Measurements from ENCODE around the gene DCHS1.
"Not testable (repeated sequence)": the region's sequence is repeated elsewhere in the genome, so short reads cannot be mapped to it uniquely, and the experiment has no call there.

The DCHS1 gene, protein sequence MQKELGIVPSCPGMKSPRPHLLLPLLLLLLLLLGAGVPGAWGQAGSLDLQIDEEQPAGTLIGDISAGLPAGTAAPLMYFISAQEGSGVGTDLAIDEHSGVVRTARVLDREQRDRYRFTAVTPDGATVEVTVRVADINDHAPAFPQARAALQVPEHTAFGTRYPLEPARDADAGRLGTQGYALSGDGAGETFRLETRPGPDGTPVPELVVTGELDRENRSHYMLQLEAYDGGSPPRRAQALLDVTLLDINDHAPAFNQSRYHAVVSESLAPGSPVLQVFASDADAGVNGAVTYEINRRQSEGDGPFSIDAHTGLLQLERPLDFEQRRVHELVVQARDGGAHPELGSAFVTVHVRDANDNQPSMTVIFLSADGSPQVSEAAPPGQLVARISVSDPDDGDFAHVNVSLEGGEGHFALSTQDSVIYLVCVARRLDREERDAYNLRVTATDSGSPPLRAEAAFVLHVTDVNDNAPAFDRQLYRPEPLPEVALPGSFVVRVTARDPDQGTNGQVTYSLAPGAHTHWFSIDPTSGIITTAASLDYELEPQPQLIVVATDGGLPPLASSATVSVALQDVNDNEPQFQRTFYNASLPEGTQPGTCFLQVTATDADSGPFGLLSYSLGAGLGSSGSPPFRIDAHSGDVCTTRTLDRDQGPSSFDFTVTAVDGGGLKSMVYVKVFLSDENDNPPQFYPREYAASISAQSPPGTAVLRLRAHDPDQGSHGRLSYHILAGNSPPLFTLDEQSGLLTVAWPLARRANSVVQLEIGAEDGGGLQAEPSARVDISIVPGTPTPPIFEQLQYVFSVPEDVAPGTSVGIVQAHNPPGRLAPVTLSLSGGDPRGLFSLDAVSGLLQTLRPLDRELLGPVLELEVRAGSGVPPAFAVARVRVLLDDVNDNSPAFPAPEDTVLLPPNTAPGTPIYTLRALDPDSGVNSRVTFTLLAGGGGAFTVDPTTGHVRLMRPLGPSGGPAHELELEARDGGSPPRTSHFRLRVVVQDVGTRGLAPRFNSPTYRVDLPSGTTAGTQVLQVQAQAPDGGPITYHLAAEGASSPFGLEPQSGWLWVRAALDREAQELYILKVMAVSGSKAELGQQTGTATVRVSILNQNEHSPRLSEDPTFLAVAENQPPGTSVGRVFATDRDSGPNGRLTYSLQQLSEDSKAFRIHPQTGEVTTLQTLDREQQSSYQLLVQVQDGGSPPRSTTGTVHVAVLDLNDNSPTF (N-terminal part only)

DNA sequence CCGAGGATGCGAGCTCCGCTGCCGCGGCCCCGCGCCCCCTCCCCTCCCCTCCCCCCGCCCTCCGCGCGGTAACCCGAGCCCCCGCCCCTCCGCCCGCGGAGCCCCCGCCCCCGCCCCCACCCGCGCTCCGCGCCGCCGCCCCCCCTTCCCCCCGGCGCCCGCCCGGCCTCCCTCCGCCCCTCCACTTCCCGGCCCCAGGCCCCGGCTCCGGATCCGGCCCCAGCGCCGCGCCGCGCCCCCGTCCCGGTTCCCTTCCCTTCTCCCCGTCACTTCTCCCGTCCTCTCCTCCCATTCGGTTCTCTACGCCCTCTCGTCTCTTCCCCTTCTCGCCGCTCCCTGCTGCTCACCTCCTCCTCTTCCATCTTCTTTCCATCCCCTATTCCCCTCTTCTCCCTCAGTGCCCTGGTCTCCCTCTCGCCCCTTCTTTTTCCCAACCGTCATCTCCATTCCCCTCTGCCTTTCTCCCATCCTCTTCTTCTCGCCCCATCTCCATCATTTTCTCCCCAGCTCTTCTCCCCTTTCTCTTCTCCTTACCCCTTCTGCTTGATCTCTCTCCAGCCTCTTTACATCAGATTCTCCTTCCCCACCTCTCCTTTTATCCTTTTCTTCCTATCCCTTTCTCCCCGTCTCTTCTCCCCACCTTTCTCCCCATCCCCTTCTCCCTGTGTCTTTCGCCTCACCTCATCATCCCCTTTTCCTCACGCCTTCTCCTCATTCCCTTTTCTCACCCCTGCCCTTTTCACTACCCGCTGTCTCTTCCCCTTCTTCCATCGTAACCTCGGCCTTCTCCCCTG is at the start of gene DCHS1:
Gene DCHS1, minus strand, starts transcription at position 20 of the 794 bp plus-strand sequence. CDS start 14,196 bp downstream, outside the sequence.
- DNase-seq (ENCODE audit: low read depth), result no peak

DNA sequence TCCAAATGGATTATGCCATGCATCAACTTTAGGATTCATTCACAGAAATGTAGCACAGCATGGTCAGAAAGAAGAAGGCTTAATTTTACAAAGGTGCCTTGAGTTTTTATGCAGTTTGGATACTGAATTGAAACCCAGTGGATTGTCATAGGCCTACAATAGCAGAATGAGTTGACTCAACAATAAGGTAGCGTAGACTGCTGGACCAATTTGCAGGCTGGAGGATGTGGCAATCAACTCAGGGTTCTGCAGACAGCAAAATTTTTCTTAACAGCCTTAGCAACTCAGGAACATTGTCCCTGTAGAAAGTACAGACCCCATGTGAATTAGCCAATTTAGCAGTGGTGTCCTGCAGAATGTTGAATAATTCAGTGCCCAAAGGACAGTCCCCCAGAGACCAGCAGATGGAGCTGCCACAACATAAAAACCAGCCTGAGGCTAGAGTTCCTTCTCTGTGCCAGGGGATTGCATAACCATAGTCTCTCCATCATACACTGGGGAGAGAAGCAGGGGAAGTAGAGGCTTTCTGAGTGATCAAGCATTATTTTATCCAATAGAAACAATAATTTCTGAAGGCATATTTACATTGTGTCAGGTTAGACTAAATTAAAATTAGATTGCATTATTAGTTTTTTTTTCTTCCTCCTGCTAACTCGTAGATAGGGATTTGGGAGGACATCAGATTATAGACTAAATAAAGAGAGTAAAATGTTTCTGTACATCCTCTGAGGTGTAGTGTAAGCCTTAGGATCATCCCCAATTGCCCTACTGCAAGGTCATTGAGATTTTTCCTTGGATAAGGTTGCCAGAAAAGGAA is 47.8 kb upstream of the DCHS1 start:
- no peak for DNase-seq (ENCODE audit: low read depth)

DNA sequence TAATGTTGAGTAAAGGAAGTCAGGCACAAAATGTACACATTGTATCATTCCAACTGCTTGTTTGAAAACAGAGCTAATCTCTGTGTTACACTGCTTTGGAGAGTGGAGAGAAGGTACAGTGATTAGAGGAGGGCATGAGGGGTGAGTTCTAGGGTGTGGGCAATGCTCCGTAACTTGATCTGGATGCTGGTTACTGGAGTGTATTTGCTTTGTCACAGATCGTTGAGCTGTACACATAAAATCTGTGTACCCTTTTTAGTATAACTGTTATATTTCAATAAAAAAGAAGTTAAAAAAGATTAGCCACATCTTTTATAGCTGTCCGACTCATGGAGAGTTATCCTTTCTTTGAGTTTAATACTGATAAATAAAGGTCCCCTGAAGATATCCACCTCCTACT is 46.3 kb upstream of the DCHS1 start:
- not testable (repeated sequence) for DNase-seq (ENCODE audit: low read depth)

DNA sequence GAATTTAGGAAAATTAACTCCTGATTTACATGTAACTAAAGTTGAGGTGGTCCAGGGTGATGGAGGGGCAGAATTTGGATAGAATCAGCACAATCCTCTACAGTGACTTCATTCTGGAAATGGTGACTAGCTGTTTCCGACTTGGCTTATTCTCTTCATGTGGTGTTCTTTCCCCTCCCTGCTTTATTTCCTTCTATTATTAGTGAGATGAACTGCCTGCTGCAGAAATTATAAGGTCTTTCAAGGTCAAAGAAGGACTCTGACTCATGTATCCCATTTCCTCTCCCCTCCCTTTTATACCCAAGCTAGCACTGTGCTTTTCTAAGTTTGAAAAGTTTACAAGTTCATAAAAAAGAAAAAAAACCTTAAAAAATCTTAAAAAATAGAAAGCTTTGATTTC is 39.8 kb upstream of the DCHS1 start:
- DNase-seq (ENCODE audit: low read depth), result no peak

DNA sequence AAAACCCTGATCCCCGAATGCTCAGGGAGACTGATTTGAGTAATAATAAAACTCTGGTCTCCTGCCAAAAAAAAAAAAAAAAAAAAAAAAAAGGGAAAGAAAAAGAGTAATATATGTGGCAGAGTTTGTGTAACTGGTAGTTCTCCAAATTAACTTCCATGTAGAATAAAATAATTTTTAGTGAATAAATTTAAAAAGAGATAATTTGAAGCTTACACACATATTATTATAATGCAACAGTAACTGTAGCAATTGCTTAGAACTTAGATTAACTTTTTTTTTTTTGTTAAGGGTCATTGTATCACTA is 38.6 kb upstream of the DCHS1 start:
- DNase-seq (ENCODE audit: low read depth), result no peak

DNA sequence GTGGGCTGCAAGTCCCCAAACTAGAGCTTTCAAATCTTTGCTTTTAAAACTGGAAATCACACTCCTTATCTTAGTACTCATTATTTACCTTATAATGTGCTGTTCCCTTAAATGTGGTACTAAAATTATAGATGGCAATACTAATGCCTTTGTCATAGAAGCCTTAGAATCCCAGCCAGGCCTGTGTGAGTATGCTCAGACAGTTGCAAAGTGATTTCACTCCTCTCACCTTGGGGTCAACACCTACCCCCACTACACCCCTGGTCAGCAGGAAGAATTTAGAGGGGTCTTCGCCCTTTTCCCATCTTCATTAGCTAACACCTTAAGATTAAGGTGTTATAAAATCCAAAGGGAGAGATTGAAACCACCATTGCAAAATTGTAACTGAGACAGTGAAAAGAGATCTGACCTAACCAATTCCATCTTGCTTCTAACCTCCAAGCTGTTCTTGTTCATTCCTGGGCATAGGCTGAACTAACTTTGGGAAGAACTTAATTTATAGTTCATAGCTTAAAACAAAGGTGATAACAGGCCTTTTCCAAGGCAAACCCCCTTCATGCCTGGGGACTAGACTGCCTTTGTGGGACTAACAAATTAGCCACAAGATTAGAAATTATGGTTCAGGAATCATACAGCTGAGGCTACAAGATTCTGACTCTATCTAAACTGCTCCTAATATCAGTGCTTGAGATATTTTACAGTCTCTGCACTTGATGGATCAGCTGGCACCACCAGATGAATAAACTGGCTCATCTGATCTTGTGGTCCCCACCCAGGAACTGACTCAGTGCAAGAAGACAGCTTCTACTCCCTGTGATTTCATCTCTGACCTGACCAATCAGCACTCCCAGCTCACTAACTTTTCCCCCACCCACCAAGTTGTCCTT is 38.0 kb upstream of the DCHS1 start:
- DNase-seq (ENCODE audit: low read depth), result peak; percentile 58

DNA sequence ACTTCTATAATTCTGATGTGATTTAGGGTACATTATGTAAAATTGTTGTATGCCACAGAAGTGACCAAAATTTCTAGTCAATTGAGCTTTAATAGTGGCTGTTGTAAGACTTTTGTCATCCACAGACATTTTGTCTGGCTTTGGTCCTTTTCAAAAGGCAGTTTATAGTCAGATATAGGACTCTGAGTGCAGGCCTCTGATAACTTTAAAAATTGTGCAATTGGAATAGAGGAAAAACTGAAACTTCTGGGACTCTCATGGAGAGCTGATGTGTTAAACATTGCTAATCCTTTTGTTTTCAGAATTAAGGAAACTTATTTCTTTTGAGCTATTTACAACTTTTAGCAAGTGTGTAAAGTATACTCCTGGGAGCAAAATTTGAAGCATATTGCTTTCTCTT is 36.5 kb upstream of the DCHS1 start:
- DNase-seq (ENCODE audit: low read depth), result no peak

DNA sequence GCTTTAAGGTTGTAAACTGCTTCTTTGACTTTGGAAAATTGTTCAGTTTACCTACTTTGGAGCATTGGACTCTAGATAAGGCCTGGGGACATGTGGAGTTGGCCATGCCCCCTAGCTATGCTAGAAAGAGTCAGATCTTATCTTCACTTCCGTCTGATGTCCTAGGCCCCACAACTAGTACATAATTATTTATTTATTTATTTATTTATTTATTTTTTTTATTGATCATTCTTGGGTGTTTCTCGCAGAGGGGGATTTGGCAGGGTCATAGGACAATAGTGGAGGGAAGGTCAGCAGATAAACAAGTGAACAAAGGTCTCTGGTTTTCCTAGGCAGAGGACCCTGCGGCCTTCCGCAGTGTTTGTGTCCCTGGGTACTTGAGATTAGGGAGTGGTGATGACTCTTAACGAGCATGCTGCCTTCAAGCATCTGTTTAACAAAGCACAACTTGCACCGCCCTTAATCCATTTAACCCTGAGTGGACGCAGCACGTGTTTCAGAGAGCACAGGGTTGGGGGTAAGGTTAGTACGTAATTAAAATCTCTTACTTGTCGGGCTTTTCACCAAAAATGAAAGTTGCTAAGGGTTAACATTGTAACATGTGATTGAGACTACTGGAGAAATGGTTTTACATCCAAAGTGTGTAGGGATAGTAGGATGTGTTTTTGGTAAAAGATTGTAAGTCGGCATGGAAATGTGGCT is 35.0 kb upstream of the DCHS1 start:
- DNase-seq (ENCODE audit: low read depth), result not testable (repeated sequence)

DNA sequence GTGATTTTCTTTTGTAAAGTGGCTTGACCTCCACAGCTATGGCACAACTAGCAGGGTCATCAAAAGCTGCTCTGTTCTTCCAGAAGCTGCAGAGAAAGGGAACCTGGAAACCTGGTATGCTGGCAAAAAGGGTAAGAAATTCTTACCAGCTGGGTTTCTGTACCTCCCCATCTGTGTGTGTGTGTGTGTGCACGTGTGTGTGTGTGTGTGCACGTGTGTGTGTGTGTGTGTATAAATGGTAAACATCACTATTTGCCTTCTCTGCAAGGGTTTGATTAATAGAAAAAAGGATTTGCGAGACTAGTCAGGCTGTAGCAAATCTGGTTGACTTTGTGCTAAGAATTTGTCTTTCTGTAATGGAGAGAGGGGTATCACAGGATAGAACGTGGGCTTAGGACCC is 32.3 kb upstream of the DCHS1 start:
- no peak for DNase-seq (ENCODE audit: low read depth)

DNA sequence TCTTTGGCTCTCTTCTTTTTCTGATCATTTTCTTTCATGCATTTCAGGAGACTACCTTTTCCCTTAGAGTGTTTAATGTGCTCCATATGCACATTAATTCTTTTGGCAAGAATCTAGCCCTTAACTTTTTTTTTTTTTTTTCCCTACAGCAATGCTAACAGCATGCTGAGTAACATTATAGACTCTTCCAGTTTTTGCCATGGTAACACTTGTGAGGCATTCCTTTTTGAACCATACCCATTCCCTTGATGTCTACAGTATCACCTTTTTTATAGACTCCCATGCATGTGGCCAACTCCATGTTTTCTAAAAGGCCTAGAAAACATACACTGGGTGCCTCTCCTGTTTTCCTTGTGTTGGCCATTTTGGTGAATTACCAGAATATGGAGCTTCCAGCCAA is 30.4 kb upstream of the DCHS1 start:
- DNase-seq (ENCODE audit: low read depth), result no peak

DNA sequence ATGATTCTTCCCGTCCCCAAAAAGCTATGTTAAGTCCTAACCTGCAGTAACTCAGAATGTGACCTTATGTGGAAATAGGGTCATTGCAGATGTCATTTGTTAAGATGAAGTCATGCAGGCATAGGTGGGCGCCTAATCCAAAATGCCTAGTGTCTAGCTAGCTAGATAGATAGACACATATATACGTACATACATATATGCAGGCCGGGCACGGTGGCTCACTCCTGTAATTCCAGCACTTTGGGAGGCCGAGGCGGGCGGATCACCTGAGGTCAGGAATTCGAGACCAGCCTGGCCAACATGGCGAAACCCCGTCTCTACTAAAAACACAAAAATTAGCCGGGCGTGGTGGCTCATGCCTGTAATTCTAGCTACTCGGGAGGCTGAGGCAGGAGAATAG is 28.5 kb upstream of the DCHS1 start:
- not testable (repeated sequence) for DNase-seq (ENCODE audit: low read depth)

DNA sequence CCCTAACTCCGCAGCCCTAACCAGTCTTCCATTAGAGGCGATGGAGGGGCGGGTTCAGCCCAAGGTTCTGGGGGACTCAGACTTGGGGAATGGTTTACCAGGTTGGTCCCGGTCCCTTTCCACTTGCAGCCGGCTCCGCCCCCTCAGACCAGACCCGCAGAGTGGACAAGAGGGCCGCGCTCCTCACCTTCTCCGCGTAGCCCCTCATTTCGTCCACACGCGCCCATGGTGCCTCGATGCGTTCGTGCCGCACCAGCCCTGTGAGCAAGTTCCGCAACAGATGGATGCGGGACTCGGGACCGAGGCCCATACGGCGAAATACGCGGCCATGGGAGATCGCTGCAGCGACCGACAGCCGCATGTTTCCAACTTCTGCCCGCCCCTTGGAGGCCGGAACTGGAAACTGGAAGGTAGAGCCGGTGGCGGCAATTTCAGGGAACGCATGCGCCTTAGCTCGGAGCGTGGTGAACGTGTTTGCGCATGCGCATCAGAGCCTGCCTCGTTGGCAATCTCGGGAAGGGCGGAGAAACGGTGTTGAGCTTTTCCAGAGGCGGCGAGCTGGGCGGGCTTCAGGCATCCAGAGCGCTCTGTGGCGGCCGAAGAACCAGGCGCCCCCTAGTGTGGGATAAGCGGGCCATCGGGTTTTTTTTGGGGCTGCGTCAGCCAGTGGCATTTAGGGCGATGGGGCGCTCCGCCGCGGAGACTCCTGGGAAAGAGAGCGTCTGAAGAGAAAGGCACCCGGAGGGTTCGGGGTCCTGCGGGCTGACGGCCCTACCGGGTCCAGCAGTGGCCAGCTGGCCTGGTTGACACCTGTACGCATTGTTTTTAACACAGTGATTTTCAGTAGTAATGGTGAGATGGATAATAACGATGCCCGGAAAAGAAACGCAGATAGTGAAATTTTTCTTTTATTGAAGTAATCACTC is 27.6 kb upstream of the DCHS1 start, which contains the start of gene MRPL17:
Gene MRPL17, minus strand, starts transcription at position 405 of the 926 bp plus-strand sequence. Its CDS starts 44 bp downstream, at position 361.
- DNase-seq (ENCODE audit: low read depth), result peak; percentile 100

DNA sequence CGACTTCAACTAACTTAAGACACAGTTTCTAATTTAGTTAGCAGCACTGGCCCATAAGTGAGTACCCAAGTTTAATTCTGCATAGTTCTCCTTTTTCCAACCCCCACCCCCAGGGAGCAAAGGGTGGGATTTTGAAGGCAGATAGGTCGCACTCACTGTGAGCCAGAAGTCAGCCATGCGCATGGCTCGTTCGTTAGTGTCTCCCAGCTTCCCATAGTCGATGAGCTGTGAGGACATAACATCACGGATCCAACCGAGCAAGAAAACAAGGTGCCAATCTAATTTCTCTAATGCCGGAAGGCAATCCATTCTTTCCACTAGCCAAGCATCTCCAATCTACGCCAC is 27.0 kb upstream of the DCHS1 start:
- no peak for DNase-seq (ENCODE audit: low read depth)

DNA sequence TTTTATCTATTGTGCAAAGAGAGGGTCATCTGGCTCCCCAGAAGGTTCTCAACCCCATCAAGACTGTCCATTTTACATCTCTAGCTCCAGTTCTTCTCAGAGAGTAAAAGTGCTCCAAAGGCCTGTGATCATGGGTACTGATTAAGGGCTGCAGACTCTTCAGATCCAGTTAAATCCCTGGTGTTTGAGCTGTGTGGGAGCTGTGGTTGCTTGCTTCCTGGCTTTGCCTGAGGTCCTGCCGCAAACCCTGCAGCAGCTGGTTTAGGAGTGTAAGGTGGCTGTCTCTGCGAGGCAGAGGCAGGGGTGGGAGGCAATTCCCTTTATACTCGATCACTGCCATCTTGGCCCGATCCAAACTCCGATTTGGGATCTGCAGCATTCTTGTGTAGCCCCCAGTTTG is 26.3 kb upstream of the DCHS1 start:
- DNase-seq (ENCODE audit: low read depth), result no peak

DNA sequence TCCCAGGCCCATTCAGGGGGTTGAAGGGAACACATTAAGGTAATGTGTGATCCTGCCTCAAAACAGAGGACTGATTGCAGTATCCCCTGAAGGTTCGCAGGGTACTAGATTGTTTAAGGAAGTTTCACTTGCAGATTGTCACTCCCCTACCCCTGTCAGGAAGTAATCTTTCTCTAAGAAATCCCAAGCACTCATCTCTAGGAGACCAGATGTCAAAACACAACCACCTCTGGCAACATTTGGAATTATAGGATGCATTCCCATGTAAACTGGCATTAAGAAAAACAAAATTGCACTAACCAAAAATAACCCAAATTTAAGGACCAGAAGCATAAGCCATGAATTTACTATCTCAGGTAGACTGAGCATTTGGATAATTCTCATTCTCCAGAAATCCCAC is 25.9 kb upstream of the DCHS1 start:
- no peak for DNase-seq (ENCODE audit: low read depth)

DNA sequence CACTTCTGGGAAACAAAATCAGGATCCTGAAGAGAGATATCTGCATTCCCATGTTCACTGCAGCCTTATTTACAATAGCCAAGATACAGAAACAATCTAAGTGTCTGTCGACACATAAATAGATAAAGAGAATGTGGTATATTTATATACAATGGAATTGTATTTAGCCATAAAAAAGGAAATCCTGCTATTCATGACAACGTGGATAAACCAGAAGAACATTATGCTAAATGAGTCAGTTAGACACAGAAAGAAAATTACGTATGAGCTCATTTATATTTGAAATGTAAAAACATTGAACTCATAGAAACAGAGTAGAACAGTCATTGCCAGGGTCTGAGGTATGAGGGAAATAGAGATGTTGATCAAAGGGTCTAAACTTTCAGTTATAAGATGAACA is 21.4 kb upstream of the DCHS1 start:
- DNase-seq (ENCODE audit: low read depth), result no peak

DNA sequence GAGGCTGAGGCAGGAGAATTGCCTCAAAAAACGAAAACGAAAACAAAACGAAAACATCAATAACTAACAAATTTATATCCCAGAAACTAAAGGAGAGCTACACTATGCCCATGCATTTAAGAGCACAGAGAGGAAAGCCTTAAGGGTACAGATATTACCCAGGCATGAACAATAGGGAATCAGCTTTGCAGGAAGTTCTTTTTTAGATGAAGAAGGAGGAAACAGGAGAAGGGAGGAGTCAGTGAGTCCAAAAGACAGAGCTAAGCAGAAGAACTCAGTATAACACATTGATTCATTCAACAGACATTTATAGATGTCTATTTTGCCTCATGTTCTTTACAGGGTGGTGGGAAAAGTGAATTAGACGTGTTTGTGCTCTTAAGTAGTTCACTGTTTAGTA is 19.3 kb upstream of the DCHS1 start:
- DNase-seq (ENCODE audit: low read depth), result no peak

DNA sequence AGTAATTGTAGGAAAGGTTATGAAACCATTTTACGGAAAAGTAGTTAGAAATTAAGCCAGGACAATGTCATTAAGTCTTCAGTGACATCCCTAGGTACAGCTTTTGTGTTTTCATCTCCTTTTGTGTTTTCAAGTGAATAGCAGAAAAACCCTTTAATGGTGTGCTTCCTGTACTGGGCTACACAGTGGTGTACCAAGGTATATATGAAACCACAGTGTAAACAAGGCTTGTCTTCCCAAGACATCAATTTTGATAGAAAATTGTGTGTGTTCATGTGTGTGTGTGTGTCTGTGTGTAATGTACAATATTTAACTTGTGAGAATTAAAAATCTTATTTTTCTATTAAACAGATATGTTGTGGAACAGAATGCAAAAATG is 18.6 kb upstream of the DCHS1 start:
- DNase-seq (ENCODE audit: low read depth), result no peak
